Esophagus muscularis mucosa (tissue), 4 donors: Measurements from ENCODE around the gene SIGLEC1.

Experiments
- CTCF ChIP-seq, 3 experiments: fragments of 200-600 bp in 2 of 3; fragments of 450-650 bp in 1 of 3; sonication (generic) in 2 of 3; IDR thresholded peaks; one replicate each; pipeline ENCODE4 v1.5.1; 2017 to 2019; ENCODE audit warnings: antibody characterized with exemption in 3 of 3, mild to moderate bottlenecking in 2 of 3, moderate library complexity in 1 of 3
- EP300 ChIP-seq: sonication (generic); formaldehyde crosslinking; IDR thresholded peaks from one replicate; pipeline ENCODE4 v1.6.1; 2017; ENCODE audit warnings: antibody characterized with exemption
- POLR2A ChIP-seq: fragments of 450-650 bp; IDR thresholded peaks from one replicate; pipeline ENCODE4 v1.6.1; 2017; ENCODE audit warnings: antibody characterized with exemption, moderate library complexity, mild to moderate bottlenecking, low read depth
- POLR2AphosphoS5 ChIP-seq, 2 donors: sonication (generic); formaldehyde crosslinking; IDR thresholded peaks; one replicate each; pipeline ENCODE4 v1.6.1; 2017; ENCODE audit warnings: antibody characterized with exemption in 2 of 2

- TF ChIP-seq CTCF (IDR thresholded peaks at IDR 0.05) (no peak), POLR2AphosphoS5 (IDR thresholded peaks at IDR 0.05) (peak in 1 of 2 donors; percentile 23), EP300 (no peak), POLR2A (no peak)
These were observed at the start of gene SIGLEC1 for GRCh38 chr20:3712279-3712873.
